HG03354 (cell line): Measurements from ENCODE around the gene MLYCD.

ENCODE experiments used
- ATAC-seq: cut with Tn5 transposase; IDR thresholded peaks from one replicate; pipeline ENCODE4 v1.9.1; 2021; ENCODE audit warnings: mild to moderate bottlenecking; ENCODE audit not compliant: unreplicated experiment, poor library complexity, severe bottlenecking

Gene MLYCD

DNA sequence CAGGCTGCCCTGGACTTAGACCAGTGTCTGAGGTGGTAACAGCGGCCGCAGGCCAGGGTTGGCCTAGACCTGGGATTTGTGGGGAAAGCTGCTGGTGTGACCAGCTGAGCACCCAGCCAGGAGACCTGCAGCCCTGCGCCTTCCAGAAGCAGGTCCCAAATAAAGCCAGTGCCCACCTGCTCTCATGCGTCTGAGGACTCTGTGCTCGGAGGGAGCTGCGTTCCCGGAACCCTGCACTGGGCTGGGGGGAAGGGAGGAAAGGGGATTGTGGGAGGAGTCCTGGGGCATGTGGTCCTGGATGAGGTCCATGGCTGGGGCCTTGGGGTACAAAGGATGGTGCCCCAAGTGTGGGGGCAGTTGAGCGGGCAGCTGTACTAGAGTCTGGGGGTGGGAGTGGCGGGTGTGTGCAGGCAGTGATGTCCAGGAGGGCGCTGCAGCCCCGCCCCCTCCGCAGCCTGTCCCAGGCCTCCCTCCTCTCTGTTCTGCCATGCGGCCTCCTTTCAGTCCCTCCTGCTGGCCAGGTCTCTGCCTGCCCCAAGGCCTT, 67.3 kb downstream of the MLYCD start:
- ATAC-seq = no peak

DNA sequence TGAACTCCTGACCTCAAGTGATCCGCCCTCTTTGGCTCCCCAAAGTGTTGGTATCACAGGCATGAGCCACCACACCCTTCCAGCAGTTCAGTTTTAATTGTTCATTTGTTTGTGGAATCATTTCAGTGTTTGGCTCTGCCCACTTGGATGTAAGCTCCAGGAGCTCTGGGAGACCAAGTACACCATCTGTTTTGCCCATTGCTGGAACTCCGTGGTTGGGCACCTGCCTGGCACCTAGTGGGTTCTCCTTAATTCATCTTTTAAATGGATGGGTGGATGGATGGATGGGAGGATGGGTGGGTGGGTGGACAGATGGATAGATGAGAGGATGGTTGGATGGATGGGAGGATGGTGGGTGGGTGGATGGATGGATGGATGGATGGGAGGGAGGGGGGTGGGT, 68.2 kb downstream of the MLYCD start:
- no peak for ATAC-seq

DNA sequence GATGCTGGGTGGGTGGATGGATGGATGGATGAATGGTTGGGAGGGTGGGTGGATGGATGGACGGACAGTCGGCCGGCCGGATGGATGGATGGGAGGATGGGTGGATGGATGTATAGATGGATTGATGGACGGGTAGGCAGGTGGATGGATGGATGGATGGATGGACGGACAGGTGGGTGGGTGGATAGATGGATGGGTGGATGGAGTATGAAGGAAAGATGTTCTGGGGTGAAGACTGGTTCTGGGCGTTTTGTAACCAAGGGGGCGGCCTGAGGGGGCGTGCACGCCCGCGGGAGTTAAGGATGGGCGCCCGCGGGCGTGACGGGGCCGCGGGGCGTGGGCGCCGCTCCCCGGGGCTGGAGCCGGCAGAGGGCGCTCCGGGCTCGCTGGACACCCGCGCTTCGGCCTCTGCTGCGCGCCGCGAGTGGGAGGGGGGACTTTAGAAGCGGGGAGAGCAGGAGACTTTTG, 69.0 kb downstream of the MLYCD start, which contains the start of gene NECAB2:
NECAB2 (plus strand) TSS at position 407 of the 468 bp plus-strand sequence. CDS start 405 bp downstream, outside the sequence.
- no peak for ATAC-seq

DNA sequence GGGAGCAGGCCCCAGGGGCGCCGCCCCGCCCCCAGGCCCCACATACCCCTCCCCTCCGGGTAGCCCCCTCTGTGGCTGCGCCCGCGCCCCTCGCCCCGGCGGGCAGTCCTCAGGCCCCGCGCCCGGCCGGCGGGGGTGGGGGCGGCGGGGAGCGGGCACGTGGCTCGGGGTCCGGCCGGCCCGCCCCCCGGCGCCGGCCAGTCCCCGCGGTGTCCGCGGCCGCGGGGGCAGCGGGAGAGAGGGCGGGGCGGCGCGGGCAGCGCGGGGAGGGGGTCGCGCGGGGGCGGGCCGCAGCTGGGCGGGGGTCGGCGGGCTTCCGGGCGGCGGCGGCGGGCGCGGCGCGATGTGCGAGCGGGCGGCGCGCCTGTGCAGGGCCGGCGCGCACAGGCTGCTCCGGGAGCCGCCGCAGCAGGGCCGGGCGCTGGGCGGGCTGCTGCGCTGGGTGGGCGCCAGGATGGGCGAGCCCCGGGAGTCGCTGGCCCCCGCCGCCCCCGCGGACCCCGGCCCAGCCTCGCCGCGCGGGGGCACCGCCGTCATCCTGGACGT, 69.5 kb downstream of the MLYCD start:
- no peak for ATAC-seq

DNA sequence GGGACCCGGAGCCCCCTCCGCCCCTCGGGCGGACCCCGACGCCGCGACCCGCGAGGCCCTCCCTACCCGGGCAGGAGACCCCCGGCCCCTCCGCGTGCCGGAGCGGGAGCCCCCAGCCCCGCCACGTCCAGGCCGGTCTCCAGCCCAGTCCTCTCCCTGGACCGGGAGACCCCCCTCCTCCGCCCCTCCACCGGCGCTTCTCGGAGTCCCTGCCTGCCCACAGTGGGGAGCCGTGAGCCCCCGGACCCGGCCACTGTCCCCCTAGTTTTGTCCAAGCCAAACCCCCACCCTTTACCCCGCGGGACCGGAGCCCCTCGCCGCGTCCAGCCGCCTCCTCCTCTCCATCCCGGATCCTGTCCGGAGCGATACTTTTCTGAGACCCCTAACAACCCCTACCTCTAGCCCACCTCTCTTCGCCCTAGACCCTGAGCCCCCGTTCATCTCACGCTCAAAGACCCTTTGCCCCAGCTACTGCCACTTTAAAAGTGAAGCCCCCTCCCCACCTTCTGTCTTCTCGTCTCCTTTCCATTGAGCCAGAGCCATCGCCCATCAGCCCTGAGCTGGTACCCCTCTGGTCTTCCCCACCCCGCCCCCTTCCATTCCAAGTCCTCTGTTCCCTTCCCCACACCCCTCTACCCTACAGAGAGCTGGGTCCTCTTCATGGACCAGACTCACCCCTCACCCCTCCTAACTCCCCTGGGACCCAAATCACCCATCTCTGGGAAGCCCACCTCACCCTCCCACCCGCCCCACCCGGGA, 70.2 kb downstream of the MLYCD start:
- no peak for ATAC-seq

DNA sequence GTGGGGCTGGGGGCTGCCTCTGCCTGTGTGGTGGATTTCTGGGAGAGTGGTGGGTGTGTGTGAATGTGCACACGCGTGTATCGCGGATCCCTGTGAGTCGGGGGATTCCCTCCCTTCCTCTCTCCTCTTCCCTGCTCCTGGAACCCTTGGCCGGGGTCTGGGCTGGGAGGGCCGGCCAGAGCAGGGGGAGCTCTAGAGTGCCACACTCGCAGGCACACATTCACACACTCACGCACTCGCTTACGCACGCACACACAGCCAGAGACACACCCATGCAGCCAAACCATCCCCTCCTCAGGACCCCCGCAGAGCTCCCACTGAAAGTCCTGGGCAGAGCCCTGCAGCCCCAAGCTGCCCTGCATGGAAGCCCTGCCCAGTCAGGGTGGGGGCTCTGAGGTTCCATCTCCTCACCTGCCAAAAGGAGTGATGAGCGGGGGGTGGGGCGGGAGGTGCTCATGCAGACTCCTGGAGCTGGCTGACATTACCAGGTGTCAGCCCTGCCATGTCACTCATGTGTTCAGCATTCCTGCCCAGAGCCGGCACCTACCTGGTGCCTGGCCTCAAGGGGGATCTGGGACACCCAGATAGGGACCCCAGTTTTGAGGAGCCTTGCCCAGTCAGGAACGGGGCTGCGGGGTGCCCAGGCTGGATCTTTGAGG, 71.0 kb downstream of the MLYCD start:
- ATAC-seq = no peak

DNA sequence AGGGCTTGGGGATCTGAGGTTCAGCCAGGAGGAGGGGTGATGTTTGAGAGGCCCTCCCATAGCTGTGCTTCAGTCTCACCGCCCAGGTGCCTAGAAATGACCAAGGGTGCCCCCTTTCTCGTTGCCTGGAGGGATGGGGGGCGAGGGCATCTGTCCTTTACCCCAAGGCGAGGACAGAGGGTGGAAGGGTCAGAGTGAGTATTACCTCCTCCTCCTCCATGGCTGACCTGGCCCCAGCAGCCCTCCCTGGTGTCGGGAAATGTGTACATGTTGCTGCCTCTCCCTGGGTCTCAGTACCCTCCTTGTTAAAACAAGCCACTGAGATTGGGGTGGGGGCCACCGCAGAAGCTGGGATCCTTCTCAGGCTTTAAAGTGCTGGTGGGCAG, 71.5 kb downstream of the MLYCD start:
- no peak for ATAC-seq

DNA sequence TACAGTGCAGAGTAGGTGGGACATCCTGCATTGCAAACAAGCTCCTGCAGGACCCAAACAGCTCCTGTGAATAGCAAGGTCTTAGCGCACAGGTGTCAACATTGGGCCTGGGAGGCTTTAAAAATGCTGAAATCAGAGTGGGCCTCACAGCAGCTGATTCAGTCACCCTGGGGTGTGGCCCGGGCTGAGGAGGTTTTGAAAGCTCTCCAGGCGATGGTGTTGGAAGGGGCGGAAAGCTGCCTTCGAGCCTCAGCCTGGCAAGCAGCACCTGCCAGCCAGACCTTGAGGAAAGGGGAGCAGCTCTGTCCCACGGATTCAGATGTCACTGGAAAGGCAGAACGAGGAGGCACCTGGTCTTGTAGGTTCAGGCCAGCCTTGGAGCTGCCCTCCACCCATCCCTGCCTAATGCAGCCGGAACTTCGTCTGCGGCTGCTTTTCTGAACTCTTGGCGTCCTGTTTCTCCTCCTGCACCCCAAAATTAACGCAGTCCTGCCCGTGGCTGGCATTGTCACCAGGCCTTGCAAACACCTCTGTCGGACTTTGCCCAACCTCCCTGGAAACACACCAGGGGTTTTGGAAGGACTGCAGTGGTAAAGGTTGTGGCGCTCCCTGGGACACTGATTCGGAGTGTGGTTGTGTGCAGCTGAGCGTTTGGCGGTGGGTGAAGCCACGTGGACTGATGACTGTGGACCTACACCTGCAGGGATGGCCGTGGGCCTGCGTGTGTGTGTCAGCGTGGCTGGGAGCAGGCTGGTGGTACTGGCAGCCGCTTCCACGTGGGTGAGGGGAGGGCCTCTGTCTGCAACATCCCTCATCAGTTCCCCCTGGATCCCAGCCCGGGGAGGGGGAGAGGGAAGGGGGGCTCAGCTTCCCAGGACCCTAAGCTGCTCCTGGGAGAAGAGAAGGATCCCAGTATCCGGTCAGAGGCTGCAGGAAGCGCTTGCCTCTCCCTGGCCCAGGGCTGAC, 72.5 kb downstream of the MLYCD start:
- no peak for ATAC-seq

DNA sequence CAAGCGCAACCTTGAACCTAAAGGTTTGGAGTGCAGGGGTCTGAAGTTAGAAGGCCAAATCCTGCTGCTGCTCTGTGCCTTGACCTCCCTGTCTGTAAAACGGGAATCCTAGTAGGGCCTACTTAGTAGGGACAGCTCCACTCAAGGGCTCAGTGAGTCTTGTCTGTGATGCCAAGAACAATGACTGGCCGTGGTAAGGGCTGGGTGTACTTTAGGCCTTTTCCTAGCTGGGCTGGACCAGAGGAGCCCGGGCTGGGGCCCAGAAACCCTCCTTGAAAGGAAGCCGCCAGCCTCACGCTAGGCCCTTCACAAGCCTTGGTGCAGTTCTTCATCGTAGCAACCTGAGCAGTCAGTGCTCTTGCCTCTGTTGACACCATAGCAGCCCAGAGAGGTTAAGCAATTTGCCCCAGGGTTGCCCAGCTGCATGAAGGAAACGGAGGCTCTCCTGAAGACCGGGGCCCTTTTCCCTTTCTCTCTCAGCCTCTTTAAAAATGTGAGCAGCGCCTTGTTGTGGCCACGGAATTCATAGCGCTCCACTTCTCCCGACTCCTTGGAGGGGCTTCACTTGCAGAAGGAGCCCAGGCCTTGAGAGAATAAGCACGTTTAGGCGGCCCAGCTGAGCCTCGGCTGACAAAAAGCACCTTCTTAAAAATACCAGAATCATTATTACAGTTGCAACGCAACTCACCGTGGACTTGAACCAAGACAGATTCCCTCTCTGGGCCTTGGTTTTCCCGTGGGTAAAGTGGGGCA, 73.5 kb downstream of the MLYCD start:
- ATAC-seq = no peak

DNA sequence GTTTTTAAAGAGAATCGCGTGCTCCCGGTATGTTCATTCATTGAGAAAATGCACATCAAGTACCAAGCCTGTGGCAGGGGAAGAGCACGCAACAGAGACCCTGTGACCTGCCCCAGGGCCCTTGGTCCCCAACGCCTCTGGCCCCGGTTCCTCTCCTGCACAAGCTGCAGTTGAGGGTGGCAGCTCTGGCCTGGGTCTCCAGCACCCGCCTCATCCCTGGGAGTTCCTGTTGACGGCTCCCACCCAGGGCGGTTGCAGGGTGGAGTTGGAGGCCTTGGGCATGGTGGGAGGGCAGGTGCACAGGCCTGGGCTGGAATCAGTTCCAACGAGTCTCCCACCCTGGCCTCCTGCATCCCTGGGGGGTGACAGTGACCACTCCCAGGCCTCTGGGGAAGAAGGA, 74.2 kb downstream of the MLYCD start:
- no peak for ATAC-seq

DNA sequence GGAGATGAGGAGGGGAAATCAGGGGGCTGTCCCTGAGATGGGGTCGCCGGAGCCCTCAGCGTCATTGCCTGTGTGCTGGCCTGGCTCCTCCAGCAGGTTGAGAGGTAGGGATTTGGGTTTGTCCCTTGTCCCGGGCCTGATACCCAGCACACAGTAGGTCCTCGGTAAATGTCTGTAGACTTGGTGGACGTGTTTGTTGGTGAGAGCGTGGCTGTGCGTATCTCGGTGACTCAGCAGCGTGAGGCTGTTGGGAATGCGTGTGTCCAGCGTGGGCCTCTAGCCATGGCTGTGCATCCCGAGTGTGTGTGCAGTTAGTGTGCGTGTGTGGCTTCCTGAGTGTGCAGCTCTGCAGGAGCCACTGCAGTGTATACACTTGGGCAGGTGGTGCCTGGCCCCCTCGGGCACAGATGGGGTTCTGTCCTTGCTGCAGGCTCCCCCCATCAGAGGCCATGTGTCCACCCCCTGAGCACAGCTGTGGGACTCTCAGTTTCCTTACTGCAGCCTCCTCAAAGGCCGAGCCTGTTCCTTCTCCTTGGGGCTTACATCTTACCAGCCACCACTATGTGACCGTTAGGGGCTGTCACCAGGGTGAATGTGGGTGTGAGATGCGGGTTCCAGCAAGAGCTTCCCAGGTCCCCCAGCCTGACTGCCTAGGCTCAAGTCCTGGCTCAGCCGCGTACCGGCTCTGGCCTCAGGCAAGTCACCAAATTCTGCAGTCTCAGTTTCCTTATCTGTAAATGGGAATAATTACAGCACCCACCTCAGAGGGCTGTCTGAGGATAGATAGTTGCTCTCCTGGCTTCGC, 74.9 kb downstream of the MLYCD start:
- no peak for ATAC-seq

DNA sequence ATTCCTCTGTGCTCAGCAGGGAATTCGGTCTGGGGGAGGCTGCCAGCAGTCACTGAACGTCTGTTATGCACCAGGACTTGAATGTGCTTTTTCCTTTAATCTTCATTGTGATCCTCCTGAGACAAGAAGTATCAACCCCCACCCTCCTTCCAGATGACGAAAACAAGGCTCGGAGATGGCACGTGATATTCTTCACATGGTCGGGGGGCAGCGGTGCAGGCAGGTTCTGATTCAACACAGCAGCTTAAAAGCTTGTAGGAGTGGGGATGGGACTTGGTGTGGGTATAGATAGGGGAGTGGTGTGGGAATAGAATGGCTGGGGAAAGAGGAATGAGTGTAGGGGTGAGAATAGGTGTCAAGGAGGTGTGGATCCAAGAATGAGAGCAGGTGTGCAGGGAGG, 75.6 kb downstream of the MLYCD start:
- no peak for ATAC-seq

DNA sequence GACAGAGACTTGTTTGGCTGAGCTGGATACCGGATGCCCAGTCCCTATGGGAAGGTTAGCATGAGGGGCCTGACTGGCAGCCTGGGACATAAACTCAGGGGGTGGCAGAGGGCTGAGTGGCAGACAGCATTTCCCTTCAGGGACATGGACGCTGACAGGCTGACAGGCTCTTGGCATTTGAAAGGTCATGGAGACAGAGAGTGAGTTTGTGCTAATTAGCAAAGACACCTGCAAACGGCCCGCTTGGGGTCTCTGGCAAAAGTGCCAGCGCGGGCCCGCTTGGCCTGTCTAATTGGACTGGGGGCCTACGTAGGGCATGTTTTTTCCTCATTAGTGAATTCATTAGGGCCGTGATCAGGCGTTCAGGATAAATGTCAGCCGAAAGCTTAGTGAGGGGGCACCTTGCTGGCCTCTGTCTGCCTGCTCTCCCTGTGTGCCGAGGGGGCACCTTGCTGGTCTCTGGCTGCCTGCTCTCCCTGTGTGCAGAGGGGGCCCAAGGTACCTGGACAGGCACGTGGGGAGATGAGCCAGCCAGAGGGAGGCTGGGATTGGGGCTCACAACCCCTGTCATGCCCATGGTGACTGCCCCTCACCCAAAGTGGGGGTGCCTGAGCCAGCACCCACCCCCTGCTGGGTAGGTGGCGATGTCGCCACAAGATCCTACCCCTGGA, 76.8 kb downstream of the MLYCD start:
- no peak for ATAC-seq
